HepG2 (cell line): Measurements from ENCODE around the gene PEX14. TPM values are rescaled to one million over a fixed set of nuclear protein-coding genes. Genes with fewer than 3 reads are reported as not detected.
A peak's percentile ranks its signal among the peaks of the same experiment; 100 is the strongest.

Source experiments
- ATF4 ChIP-seq, 2 experiments: fragments of 450-650 bp in 1 of 2; sonication (generic) in 1 of 2; formaldehyde crosslinking; IDR thresholded peaks; 2 replicates each; pipeline versions ENCODE4 v1.5.0 to v1.8.0; 2020 to 2022; ENCODE audit warnings: mild to moderate bottlenecking in 1 of 2, missing genetic modification reagents in 1 of 2
- DDIT3 ChIP-seq: sonication (generic); formaldehyde crosslinking; IDR thresholded peaks from 2 replicates; pipeline ENCODE4 v1.4.0; 2020; ENCODE audit warnings: mild to moderate bottlenecking, missing genetic modification reagents
- HCFC1 ChIP-seq: fragments of 150-350 bp; IDR thresholded peaks from 2 replicates; pipeline ENCODE4 v1.6.1; 2014; ENCODE audit warnings: low read depth, low read length
- PBX2 ChIP-seq: IDR thresholded peaks from 2 replicates; pipeline ENCODE4 v1.6.1; 2016; ENCODE audit warnings: control low read depth
- RNF2 ChIP-seq: fragments of 450-650 bp; conservative IDR thresholded peaks from 2 replicates; pipeline ENCODE4 v1.6.1; 2016; ENCODE audit warnings: low read depth
- ZBTB40 ChIP-seq, 2 experiments: fragments of 450-650 bp in 1 of 2; sonication (generic) in 1 of 2; formaldehyde crosslinking in 1 of 2; IDR thresholded peaks; 2 replicates each; pipeline versions ENCODE4 v1.6.1 to v1.8.0; 2016 to 2022; ENCODE audit warnings: antibody characterized with exemption in 1 of 2, mild to moderate bottlenecking in 1 of 2, missing genetic modification reagents in 1 of 2
- ZNF180 ChIP-seq: sonication (generic); formaldehyde crosslinking; IDR thresholded peaks from 2 replicates; pipeline ENCODE4 v1.4.0; 2020; ENCODE audit warnings: low read depth, missing genetic modification reagents, borderline replicate concordance
- polyA plus RNA-seq, 8 experiments: library from polyadenylated mRNA; depleted of rRNA in 3 of 8; stranded (reverse) in 7 of 8; unstranded in 1 of 8; fragments of >200 nt; fragmentation: Illumina TruSeq in 4 of 8; extraction: Trizol in 4 of 8; gene quantifications; 2 replicates each; pipeline versions ENCODE4 v1.2.1 to v1.2.3, GENCODE V29; 2011 to 2016; ENCODE audit warnings: low read depth in 4 of 8, missing spikeins in 1 of 8, mixed read lengths in 1 of 8; ENCODE audit not compliant: insufficient read depth in 1 of 8
- total RNA-seq, 5 experiments: library from RNA; depleted of rRNA; stranded (reverse); fragments of >200 nt; fragmentation: Illumina TruSeq; extraction: Trizol; gene quantifications; 2 replicates each; pipeline ENCODE4 v1.2.3, GENCODE V29; 2016; ENCODE audit warnings: low read depth in 1 of 5
- TF ChIP-seq, protein P1 (sequence below): IDR thresholded peaks from 2 replicates; pipeline ENCODE4 v1.6.1; 2018; ENCODE audit warnings: missing genetic modification reagents, mild to moderate bottlenecking, missing compliant biosample characterization
- TF ChIP-seq, protein P2 (sequence below): sonication (generic); formaldehyde crosslinking; IDR thresholded peaks from 2 replicates; pipeline ENCODE4 v1.4.0; 2020; ENCODE audit warnings: mild to moderate bottlenecking, missing genetic modification reagents

The PEX14 gene
- total and polyA plus RNA-seq, 2 of the 13 experiments (the other 11 are each of a cell fraction or from before 2014, with no cell fraction given): 6.5 to 9.9 TPM

DNA sequence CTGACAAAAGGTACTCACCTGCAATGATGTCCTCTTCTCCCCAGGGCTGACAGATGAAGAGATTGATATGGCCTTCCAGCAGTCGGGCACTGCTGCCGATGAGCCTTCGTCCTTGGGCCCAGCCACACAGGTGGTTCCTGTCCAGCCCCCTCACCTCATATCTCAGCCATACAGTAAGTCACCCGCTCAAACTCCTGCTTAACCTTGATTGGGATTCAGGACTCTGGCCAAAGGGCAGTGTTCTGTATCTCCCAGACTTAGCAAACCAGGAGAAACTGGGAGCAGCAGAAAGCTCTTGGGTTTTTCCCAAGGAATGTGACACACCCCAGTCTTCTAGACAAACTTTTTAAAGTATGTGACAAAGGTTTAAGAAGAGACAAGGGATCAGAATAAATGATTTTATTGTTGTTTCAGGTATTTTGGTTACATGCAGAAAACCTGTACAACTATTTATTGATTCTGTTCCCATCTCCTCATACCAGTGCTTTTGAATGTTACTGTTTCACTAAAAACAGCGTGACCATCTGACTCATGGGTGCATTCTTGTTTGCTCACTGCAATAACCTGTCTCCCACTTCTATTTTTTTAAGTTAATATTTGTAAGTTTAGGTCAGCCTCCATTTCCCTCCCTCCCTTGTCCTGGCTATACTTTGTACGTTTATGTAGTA lies 124.6 kb downstream of the PEX14 start (continued):
- TF ChIP-seq ZBTB40 (IDR thresholded peaks at IDR 0.05) (no peak), ZBTB40 (CRISPR knock-in tag; IDR thresholded peaks at IDR 0.05) (no peak), HCFC1 (no peak), RNF2 (0 out of 2 replicates have a peak, but pooled peaks have one; percentile 25), PBX2 (CRISPR knock-in tag) (no peak), ATF4 (CRISPR knock-in tag; IDR thresholded peaks at IDR 0.05) (0 out of 4 replicates have a peak, but pooled peaks of 1 of the 2 experiments have one; percentile 44), DDIT3 (CRISPR knock-in tag) (no peak), ZNF180 (no peak)
- TF ChIP-seq, protein P1, sequence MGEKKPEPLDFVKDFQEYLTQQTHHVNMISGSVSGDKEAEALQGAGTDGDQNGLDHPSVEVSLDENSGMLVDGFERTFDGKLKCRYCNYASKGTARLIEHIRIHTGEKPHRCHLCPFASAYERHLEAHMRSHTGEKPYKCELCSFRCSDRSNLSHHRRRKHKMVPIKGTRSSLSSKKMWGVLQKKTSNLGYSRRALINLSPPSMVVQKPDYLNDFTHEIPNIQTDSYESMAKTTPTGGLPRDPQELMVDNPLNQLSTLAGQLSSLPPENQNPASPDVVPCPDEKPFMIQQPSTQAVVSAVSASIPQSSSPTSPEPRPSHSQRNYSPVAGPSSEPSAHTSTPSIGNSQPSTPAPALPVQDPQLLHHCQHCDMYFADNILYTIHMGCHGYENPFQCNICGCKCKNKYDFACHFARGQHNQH (CRISPR knock-in tag): peak; percentile 39; the same call in 1 of the 2 replicates
- TF ChIP-seq, protein P2, sequence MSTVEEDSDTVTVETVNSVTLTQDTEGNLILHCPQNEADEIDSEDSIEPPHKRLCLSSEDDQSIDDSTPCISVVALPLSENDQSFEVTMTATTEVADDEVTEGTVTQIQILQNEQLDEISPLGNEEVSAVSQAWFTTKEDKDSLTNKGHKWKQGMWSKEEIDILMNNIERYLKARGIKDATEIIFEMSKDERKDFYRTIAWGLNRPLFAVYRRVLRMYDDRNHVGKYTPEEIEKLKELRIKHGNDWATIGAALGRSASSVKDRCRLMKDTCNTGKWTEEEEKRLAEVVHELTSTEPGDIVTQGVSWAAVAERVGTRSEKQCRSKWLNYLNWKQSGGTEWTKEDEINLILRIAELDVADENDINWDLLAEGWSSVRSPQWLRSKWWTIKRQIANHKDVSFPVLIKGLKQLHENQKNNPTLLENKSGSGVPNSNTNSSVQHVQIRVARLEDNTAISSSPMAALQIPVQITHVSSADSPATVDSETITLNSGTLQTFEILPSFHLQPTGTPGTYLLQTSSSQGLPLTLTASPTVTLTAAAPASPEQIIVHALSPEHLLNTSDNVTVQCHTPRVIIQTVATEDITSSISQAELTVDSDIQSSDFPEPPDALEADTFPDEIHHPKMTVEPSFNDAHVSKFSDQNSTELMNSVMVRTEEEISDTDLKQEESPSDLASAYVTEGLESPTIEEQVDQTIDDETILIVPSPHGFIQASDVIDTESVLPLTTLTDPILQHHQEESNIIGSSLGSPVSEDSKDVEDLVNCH (CRISPR knock-in tag): no peak
